SK-N-SH (cell line): ENCODE measurements around the gene MAML3. TPM values are rescaled to one million over a fixed set of nuclear protein-coding genes. Genes with fewer than 3 reads are reported as not detected.

ENCODE experiments used
- CTCF ChIA-PET: fragments of 300-600, 350-600 bp; formaldehyde crosslinking; extraction: SDS; loops from one replicate; lab custom pipeline; 2021; lab: Yijun Ruan, JAX
- POLR2A ChIA-PET: fragments of 350-600 bp; sonication (Branson Sonifier 250); formaldehyde crosslinking; extraction: SDS; loops from one replicate; lab custom pipeline; 2020; ENCODE audit warnings: antibody characterized with exemption, inconsistent platforms; lab: Yijun Ruan, JAX
- DNase-seq: peaks from one replicate; pipeline ENCODE4 v3.0.0; 2012
- H2AFZ ChIP-seq: fragments of 200-600 bp; sonication (generic); 2 replicates; pipeline ENCODE4 v1.8.1; 2016; ENCODE audit warnings: antibody characterized with exemption, mild to moderate bottlenecking, low read depth
- H3F3A ChIP-seq: fragments of 200-600 bp; sonication (generic); replicated peaks from 2 replicates; pipeline ENCODE3; 2016; ENCODE audit warnings: antibody characterized with exemption, mild to moderate bottlenecking; ENCODE audit not compliant: insufficient read depth
- H3K27ac ChIP-seq, 2 experiments: fragments of 200-500 bp in 1 of 2; fragments of 200-600 bp in 1 of 2; sonication (Bioruptor generic) in 1 of 2; sonication (generic), shearing (Covaris generic) in 1 of 2; 2 replicates each; pipeline versions ENCODE4 v1.5.1 to v1.6.1; 2014 to 2016; ENCODE audit warnings: low read depth in 2 of 2, inconsistent platforms in 1 of 2, low read length in 1 of 2, mild to moderate bottlenecking in 1 of 2, mixed read lengths in 1 of 2
- H3K27me3 ChIP-seq: fragments of 200-600 bp; sonication (generic), shearing (Covaris generic); 2 replicates; pipeline ENCODE4 v1.6.1; 2016; ENCODE audit warnings: mixed run types; ENCODE audit not compliant: insufficient read depth
- H3K36me3 ChIP-seq, 2 experiments: fragments of 200-500 bp in 1 of 2; fragments of 200-600 bp in 1 of 2; sonication (Bioruptor generic) in 1 of 2; sonication (generic) in 1 of 2; replicated peaks in 1 of 2; 2 replicates each; pipeline versions ENCODE3 to v1.5.1; 2014 to 2016; ENCODE audit warnings: low read length in 1 of 2, mild to moderate bottlenecking in 1 of 2; ENCODE audit not compliant: insufficient read depth in 2 of 2, control insufficient read depth in 1 of 2
- H3K4me1 ChIP-seq, 2 experiments: fragments of 200-500 bp in 1 of 2; fragments of 200-600 bp in 1 of 2; sonication (Bioruptor generic) in 1 of 2; sonication (generic), shearing (Covaris generic) in 1 of 2; 2 replicates each; pipeline versions ENCODE4 v1.5.1 to v1.6.1; 2014 to 2016; ENCODE audit warnings: low read depth in 1 of 2, low read length in 1 of 2, mixed run types in 1 of 2; ENCODE audit not compliant: insufficient read depth in 2 of 2, control insufficient read depth in 1 of 2
- H3K4me2 ChIP-seq: fragments of 200-600 bp; sonication (generic), shearing (Covaris generic); 2 replicates; pipeline ENCODE4 v1.6.1; 2017; ENCODE audit warnings: mixed run types
- H3K4me3 ChIP-seq, 2 experiments: fragments of 200-500 bp in 1 of 2; fragments of 200-600 bp in 1 of 2; sonication (Bioruptor generic) in 1 of 2; sonication (generic), shearing (Covaris generic) in 1 of 2; 2 replicates each; pipeline versions ENCODE4 v1.5.1 to v1.8.1; 2014 to 2016; ENCODE audit warnings: low read depth in 2 of 2, inconsistent platforms in 1 of 2, low read length in 1 of 2, mild to moderate bottlenecking in 1 of 2, mixed read lengths in 1 of 2, moderate library complexity in 1 of 2
- H3K79me2 ChIP-seq: fragments of 200-600 bp; sonication (generic); 2 replicates; pipeline ENCODE4 v1.8.1; 2017; ENCODE audit warnings: mild to moderate bottlenecking; ENCODE audit not compliant: insufficient read depth
- H3K9ac ChIP-seq: fragments of 200-600 bp; sonication (generic); 2 replicates; pipeline ENCODE4 v1.6.1; 2017; ENCODE audit warnings: mixed run types
- H3K9me2 ChIP-seq: fragments of 200-600 bp; sonication (generic); 2 replicates; pipeline ENCODE4 v1.6.1; 2017; ENCODE audit warnings: mixed run types
- H3K9me3 ChIP-seq: fragments of 200-600 bp; sonication (generic); 2 replicates; pipeline ENCODE4 v1.6.1; 2017; ENCODE audit warnings: mixed run types, mild to moderate bottlenecking, moderate library complexity
- H4K20me1 ChIP-seq: fragments of 200-600 bp; sonication (generic); 2 replicates; pipeline ENCODE4 v1.6.1; 2017; ENCODE audit warnings: mild to moderate bottlenecking, mixed run types; ENCODE audit not compliant: insufficient read depth
- EP300 ChIP-seq, 2 experiments: IDR thresholded peaks; 2 replicates each; pipeline versions ENCODE4 v1.4.0 to v1.6.1; 2012; ENCODE audit warnings: borderline replicate concordance in 1 of 2, low read depth in 1 of 2, low read length in 1 of 2
- FOSL2 ChIP-seq: IDR thresholded peaks from 2 replicates; pipeline ENCODE4 v1.4.0; 2012; ENCODE audit warnings: low read depth, mild to moderate bottlenecking, moderate library complexity, borderline replicate concordance
- FOXJ3 ChIP-seq: sonication (generic); formaldehyde crosslinking; IDR thresholded peaks from 2 replicates; pipeline ENCODE4 v1.5.1; 2020; ENCODE audit warnings: mild to moderate bottlenecking, missing genetic modification reagents
- FOXM1 ChIP-seq: IDR thresholded peaks from 2 replicates; pipeline ENCODE4 v1.4.0; 2012; ENCODE audit warnings: low read depth, mild to moderate bottlenecking
- GABPA ChIP-seq: IDR thresholded peaks from 2 replicates; pipeline ENCODE4 v1.4.0; 2012; ENCODE audit warnings: low read depth, mild to moderate bottlenecking
- GATA2 ChIP-seq: sonication (generic); formaldehyde crosslinking; IDR thresholded peaks from 2 replicates; pipeline ENCODE4 v1.5.0; 2020; ENCODE audit warnings: mild to moderate bottlenecking, missing genetic modification reagents
- JUND ChIP-seq: IDR thresholded peaks from 2 replicates; pipeline ENCODE4 v1.4.0; 2012
- MAX ChIP-seq: IDR thresholded peaks from 2 replicates; pipeline ENCODE4 v1.4.0; 2012; ENCODE audit warnings: low read depth
- MXI1 ChIP-seq: IDR thresholded peaks from 2 replicates; pipeline ENCODE4 v1.6.1; 2012; ENCODE audit warnings: mild to moderate bottlenecking, low read depth, low read length, improper control_type of control experiment
- NFIC ChIP-seq: IDR thresholded peaks from 2 replicates; pipeline ENCODE4 v1.4.0; 2012; ENCODE audit warnings: borderline replicate concordance
- PBX3 ChIP-seq: IDR thresholded peaks from 2 replicates; pipeline ENCODE4; 2012
- RCOR1 ChIP-seq: fragments of 150-350 bp; IDR thresholded peaks from 2 replicates; pipeline ENCODE4 v1.6.1; 2017; ENCODE audit warnings: antibody characterized with exemption, low read length
- REST ChIP-seq: IDR thresholded peaks from 2 replicates; pipeline ENCODE4 v1.6.1; 2012; ENCODE audit warnings: mild to moderate bottlenecking, low read depth, low read length, moderate library complexity
- RFX5 ChIP-seq: IDR thresholded peaks from 2 replicates; pipeline ENCODE4 v1.6.1; 2012; ENCODE audit warnings: mild to moderate bottlenecking, improper control_type of control experiment, low read length
- SMC3 ChIP-seq: IDR thresholded peaks from 2 replicates; pipeline ENCODE4 v1.6.1; 2012; ENCODE audit warnings: low read depth, low read length, improper control_type of control experiment
- USF2 ChIP-seq: fragments of 150-350 bp; IDR thresholded peaks from 2 replicates; pipeline ENCODE4 v1.6.1; 2017; ENCODE audit warnings: antibody characterized with exemption, low read length, low read depth, borderline replicate concordance
- WGBS: methylation state at CpG from one replicate; pipeline ENCODE4 v1.1.6; 2017; ENCODE audit warnings: low lambda C conversion rate; 5-methylcytosine and 5-hydroxymethylcytosine counted together
- polyA plus RNA-seq, 3 experiments: library from polyadenylated mRNA; depleted of rRNA; stranded (reverse); fragments of >200 nt; gene quantifications; 2 replicates each; pipeline ENCODE4 v1.2.3, GENCODE V29; 2012

MAML3 gene
- polyA plus RNA-seq, 1 of the 3 experiments (the other 2 are of a cell fraction): 5.3 TPM

GRCh38 chr4:139715746-139716391, 438.1 kb downstream of the MAML3 start:
- ChIA-PET CTCF (no interaction called here), POLR2A (no interaction called here)
- Histone ChIP-seq H3K27me3 (no peaks in the 10 kb centered on the region), H3K9me3 (no peaks in the 10 kb centered on the region), H3K9ac (no peak overlapping the region), H3K4me2 (no peak overlapping the region), H3K9me2 (no peaks in the 10 kb centered on the region), H3F3A (peaks cover 2% of the 10 kb centered on the region), H3K4me1 (peaks cover 0 to 7% of the 10 kb centered on the region in 2 experiments; a peak in 1 of 4 replicates), H2AFZ (no peak overlapping the region), H3K27ac (no peak overlapping the region; a peak in 1 of 4 replicates), H3K79me2 (no peaks in the 10 kb centered on the region), H4K20me1 (no peaks in the 10 kb centered on the region), H3K4me3 (no peak overlapping the region), H3K36me3 (peaks cover 0 to 43% of the 10 kb centered on the region in 2 experiments)
- 90% methylated on average over 9 of the region's 9 CpGs for WGBS
- DNase-seq: no peak
- TF ChIP-seq SMC3: no peak
- TF ChIP-seq PBX3: no peak
- no peak for TF ChIP-seq FOXJ3 (CRISPR knock-in tag)
- TF ChIP-seq NFIC: no peak
- TF ChIP-seq RCOR1: no peak
- TF ChIP-seq JUND: no peak
- no peak for TF ChIP-seq GABPA
- TF ChIP-seq USF2: no peak
- TF ChIP-seq FOSL2: no peak
- TF ChIP-seq RFX5: no peak
- TF ChIP-seq FOXM1: no peak
- TF ChIP-seq EP300 (IDR thresholded peaks at IDR 0.05; ENCODE audit: borderline replicate concordance in 1 of 2, low read depth in 1 of 2, low read length in 1 of 2): no peak
- TF ChIP-seq MAX: no peak
- no peak for TF ChIP-seq MXI1

GRCh38 chr4:139712882-139713281, 441.1 kb downstream of the MAML3 start:
- no peaks in the 10 kb centered on the region for H4K20me1 ChIP-seq
- no peak for TF ChIP-seq REST
- peak; percentile 38; the same call in 1 of the 2 replicates for TF ChIP-seq GATA2 (CRISPR knock-in tag)
- ChIA-PET POLR2A (no interaction called here), CTCF (interaction anchor here (1.8 kb wide), 1 partner anchor 21 kb away, joined by 4 read pairs; no protein-coding TSS in a partner anchor)
- no peak overlapping the region for H3K9ac ChIP-seq
- no peaks in the 10 kb centered on the region for H3K79me2 ChIP-seq
- H3K36me3 ChIP-seq: peaks cover 0 to 21% of the 10 kb centered on the region in 2 experiments
- no peaks in the 10 kb centered on the region for H3K9me3 ChIP-seq
- 93% methylated on average over 2 of the region's 2 CpGs for WGBS
- H3K27ac ChIP-seq: no peak overlapping the region
- no peak overlapping the region for H2AFZ ChIP-seq
- H3K4me3 ChIP-seq: no peak overlapping the region
- no peak overlapping the region for H3K4me2 ChIP-seq
- no peaks in the 10 kb centered on the region for H3F3A ChIP-seq
- H3K4me1 ChIP-seq: peaks cover 0 to 7% of the 10 kb centered on the region in 2 experiments; a peak in 1 of 4 replicates
- H3K9me2 ChIP-seq: no peaks in the 10 kb centered on the region
- DNase-seq: no peak
- H3K27me3 ChIP-seq: no peaks in the 10 kb centered on the region
